HG03135 (cell line): ENCODE measurements around the gene PRR15.
"Not testable (repeated sequence)": the region's sequence is repeated elsewhere in the genome, so short reads cannot be mapped to it uniquely, and the experiment has no call there.

ENCODE experiments used
- ATAC-seq: cut with Tn5 transposase; IDR thresholded peaks from one replicate; pipeline ENCODE4 v1.9.1; 2021; ENCODE audit warnings: mild to moderate bottlenecking, moderate library complexity; ENCODE audit not compliant: unreplicated experiment

PRR15 gene, protein sequence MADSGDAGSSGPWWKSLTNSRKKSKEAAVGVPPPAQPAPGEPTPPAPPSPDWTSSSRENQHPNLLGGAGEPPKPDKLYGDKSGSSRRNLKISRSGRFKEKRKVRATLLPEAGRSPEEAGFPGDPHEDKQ

DNA sequence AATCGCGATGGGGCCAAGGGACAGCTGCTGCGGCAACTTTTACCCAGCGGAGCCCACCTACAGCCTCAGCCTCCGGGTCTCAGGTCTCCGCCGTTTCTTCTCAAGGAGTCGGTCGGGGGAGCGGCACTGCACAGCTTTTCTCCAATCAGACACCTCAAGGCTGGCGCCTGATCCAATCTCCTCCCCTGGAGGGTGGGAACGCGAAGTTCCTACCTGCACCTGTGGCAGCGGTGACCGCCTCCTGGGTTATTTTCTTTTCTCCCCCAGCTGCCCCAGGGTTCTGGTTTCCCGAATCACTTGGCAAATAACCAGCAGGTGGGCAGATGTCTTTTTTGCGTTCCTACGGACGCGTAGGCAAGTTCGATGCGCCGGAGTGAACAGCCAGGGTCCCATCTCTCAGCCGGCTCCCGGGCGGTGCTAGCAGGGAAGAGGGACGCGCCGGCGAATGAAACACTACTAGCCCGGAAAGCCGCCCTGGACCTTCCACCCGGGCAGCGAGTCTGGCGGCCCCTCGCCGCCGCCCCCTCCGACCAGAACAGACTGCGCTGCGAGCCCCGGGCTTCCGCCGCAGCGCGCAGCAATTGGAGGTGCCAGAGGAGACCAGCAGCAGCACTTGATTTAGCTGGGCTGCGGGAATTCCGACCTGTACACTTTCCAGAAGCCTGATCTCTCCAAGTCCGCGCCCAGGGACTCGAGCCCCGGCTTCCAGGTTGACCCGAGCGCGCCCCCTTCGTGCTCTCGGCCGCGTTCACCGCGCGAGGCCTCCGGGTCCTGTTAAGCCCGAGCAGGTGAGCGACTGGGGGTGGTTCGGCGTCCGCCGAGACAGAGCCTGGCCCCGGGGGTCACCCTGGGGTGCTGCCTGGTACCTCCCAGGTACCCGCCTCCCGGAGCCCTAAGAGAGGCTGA, at the start of gene PRR15:
TSS of gene PRR15 (plus strand) at position 246 of the 906 bp plus-strand sequence. CDS start 2,495 bp downstream, outside the sequence.
- ATAC-seq = no peak

DNA sequence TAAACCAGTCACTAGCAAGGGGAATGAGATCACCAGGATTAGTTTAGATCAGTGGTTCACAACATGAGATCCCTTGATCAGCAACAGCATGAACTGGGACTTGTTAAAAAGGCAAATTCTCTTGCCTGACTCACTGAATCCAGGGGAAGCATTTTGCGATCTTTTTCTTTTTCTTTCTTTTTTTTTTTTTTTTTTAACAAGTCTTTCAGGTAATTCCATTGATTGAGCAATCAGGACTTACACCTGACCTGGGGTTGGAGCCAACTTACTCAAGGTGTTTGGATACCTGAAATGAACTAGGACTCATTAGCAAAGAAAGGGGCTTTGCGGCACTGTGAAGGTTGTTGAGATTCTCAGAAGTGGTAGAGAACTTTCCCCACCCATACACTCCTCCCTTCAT, 47.1 kb upstream of the PRR15 start:
- ATAC-seq = no peak

DNA sequence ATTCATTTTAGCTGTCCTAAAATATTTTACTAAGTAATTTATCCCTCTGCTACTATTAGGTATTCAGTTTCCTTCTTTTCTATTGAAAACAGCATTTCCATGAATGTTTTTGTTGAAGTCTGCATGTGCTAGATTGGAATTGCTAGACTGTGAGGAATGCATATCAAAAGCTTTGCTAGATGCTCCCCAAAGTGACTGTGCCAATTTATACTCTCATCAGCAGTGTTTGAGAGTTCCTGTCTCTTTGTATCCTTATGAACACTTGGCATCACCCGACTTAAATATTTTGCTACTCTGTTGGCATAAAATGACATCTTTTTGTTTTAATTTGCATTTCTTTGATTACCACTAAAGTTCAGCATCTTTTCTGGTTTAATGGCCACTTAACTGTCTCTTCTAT, 45.0 kb upstream of the PRR15 start:
- no peak for ATAC-seq

DNA sequence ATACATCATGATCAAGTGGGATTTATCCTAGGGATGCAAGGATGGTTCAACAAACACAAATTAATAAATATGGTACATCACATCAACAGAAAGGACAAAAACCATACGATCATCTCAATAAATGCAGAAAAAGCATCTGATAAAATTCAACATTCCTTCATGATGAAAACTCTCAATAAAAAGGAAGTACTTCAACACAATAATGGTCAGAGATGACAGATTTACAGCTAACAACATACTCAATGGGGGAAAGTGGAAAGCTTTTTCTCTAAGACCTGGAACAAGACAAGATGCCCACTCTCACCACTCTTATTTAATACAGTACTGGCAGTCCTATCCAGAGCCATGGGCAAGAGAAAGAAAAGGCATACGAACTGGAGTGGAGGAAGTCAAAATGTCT, 39.9 kb upstream of the PRR15 start:
- ATAC-seq = no peak

DNA sequence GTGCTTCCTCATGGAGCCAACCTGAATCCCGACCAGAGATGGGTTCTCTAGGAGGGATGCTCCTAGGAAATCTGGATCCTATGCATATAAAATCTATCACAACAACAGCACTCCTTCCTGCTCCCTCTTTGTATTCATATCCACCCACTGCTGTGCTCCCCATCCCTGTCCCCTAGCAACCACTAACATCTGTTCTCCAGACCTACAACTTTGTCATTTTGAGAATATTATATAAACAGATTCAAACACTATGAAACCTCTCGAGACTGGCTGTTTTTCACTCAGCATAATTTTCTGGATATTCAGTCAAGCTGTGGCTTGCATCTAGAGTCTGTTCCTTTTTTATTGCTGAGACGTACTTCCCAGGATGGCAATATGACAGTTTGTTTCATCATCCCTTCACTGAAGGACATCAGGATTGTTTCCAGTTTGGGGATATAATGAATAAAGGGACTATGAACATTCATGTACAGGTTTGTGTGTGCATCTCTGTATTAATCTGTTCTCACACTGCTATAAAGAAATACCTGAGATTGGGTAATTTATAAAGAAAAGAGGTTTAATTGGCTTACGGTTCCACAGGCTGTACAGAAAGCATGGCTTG, 36.0 kb upstream of the PRR15 start:
- ATAC-seq = no peak

DNA sequence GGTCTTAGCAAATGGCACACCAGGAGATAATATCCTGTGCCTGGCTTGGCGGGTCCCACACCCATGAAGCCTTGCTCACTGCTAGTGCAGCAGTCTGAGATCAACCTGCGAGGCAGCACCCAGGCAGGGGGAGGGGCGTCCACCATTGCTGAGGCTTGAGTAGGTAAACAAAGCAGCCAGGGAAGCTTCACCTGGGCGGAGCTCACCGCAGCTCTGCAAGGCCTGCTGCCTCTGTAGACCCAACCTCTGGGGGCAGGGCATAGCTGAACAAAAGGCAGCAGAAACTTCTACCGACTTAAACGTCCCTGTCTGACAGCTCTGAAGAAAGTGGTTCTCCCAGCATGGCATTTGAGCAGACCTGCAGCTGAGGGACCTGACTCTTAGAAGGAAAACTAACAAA, 35.1 kb upstream of the PRR15 start:
- ATAC-seq = not testable (repeated sequence)

DNA sequence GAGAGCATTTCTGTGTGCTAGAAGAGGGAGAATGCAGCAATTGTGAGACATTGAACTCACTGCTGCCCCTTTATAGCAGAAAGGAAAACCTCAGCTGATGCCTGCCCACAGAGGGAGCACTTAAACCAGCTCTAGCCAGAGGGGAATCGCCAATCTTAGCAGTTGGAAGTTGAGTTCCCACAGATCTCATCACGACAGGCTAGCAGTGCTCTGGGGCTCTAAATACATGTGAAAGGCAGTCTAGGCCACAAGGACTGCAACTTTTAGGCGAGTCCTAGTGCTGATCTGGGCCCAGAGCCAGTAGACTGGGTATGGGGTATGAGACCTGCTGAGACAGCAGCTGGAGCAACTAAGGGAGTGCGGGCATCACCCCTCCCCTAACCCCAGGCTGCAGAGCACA, 25.2 kb upstream of the PRR15 start:
- no peak for ATAC-seq

DNA sequence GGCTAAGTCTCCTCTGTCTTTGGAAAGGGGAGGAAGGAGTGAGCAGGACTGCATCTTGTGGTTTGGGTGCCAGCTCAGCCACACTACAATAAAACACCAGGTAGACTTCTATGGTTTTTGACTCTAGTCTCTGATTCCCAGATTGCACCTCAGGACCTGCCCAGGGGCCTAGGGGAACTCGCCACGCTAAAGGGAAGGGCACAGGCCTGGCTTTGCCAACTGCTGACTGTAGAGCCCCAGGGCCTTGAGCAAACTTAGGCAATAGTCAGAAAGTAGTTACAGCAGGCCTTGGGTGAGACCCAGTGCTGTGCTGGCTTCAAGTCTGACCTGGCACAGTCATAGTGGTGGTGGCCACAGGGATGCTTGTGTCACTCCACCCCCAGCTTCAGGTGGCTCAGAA, 24.2 kb upstream of the PRR15 start:
- no peak for ATAC-seq

DNA sequence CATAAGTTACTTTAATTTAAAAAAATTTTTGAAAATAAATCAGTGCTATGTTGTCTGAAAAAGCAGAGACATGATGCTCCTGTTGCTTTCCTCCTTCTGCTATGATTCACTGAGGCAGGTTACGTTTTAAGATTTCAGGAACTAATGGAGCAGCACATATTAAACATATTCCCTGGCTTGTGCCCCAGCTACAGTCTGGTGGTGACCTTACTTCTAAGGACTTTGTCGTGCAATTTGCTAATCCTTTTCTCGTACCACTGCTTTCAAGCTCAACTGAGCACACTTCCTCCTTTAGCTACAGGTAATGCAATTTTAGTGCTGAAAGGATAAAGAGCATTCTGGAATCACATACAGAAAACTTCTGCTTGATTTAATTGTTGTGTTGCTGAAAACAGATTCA, 16.2 kb upstream of the PRR15 start:
- no peak for ATAC-seq

DNA sequence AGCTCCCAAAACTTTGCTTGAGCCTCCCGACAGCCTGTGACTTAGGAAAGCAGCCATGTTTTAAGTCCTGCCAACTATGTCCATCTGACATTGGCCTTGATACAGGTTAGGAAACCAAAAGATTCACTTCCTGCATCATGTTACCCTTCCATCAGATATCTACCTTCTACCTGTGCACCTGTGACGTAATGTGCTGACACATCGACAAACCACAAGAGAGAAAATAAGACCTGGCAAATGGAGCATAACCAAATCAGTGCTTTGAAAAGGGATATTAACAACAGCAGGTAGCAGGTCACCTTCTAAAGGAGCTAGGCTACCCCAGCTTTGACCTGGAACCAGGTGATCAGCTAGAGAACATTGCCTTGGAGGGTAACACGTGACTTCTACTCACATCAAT, 14.8 kb upstream of the PRR15 start:
- no peak for ATAC-seq

DNA sequence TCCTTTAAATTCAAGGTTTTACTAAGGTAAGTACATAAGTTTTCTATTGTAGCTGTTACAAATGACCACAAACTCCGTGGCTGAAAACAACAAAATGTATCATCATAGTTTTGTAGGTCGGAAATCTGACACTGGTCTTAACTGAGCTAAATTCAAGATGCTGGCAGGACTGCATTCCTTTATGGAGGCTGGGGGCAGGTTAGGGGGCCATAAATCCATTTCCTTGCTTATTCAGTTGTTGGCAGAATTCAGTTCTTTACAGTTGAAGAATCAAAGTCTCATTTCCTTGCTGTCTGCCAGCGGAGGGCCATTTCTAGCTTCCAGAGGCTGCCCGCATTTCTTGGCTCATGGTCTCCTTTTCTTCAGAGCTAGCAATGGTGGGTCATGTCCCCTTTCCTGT, 11.2 kb upstream of the PRR15 start:
- ATAC-seq = no peak

DNA sequence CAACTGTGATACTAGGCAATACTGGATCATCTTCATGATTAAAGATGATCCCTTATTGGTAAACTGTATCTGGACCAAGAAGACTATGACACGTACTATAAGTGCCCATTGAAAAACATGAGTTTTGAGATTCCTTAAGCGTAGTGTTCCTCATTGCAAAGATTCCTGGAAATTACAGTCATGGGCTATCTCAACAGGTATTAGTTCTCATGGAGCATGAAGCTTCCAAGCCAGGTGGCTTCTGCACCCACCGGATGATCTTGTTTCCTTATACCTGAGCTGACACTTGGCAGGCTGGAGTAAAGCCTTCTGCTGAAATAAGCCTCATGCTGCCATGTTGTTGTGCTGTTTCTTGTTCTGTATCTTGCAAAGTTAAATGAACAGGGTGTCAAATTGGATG, 8.6 kb upstream of the PRR15 start:
- ATAC-seq = no peak

DNA sequence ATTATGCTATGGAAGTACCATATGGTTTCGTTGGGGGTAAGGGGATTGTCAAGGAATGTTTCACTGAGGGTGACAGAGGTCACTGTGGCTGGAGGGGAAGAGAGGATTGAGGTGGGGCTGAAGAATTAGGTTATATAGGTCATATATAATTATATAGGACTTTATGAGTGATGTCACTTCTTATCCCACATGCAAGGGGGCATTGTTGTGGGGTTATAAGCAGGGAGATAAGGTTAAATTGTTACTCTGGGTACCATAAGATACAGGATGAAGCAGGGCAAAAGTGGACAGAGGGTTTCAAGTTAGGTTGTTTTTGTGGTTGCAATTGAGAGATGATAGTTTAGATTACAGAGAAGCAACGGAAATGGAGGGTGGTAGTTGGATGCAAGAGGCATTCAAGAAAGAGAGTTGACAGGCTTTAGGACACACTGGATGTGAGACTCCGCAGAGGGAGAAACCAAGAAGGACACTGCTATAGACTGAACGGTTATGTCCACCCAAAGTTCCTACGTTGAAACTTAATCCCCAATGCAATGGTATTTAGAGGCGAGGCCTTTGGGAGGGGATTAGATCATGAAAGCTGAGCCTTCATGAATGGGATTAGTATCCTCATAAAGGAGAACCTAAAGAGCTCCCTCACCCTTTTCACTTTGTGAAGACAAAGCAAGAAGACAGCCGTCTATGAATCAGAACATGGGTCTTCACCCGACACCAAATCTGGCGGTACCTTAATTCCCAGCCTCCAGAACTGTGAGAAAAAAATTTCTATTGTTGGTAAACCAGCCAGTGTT, 7.0 kb upstream of the PRR15 start:
- ATAC-seq = no peak

DNA sequence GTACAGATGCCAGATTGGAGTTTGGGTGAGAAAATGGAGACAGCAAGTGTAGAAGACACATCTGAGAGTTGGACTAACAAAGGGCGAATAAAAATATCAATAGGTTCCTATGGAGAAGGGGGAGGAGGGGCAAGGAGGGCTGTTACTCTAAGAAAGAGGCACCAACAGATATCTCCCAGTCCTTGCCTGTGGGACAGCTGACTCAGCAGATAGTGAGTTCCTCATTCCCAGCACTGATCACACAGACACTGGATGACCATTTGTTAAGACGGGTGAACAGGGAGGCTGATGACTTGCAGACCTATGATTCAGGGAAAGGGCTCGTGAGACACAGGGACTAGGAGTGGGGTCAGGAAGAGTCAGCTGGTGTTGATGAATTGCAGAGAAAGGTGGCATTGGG, 5.7 kb upstream of the PRR15 start:
- no peak for ATAC-seq

DNA sequence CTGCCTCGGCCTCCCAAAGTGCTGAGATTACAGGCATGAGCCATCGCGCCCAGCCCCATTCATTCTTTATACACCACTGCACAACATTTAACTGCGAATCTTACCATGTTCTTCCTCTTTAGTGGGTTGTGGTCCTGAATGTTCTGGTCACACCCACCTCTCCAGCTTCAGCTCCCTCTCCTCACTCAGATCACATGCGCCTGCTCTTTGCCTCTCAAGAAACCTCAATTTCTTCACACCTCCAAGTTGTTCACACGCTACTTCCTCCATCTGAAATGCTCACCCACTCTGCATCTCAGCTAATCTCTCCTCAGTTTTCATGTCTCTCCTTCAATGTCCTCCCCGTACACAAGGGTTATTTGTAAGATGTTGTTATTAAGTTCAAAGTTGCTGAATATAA, 2.4 kb upstream of the PRR15 start:
- no peak for ATAC-seq

DNA sequence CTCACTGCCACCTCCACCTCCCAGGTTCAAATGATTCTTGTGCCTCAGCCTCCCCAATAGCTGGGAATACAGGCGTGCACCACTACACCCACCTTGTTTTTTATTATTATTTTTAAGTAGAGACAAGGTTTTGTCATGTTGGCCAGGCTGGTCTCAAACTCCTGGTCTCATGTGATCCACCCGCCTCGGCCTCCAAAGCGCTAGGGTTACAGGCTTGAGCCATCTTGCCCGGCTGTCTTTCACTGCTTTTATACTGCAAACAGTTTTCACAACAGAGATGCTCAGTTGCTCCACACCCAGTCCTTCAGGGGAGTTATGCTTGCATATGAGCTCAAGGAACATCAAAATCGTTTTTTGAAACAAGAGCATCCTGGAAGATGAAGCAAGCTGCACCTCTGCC, 1.3 kb upstream of the PRR15 start:
- no peak for ATAC-seq

DNA sequence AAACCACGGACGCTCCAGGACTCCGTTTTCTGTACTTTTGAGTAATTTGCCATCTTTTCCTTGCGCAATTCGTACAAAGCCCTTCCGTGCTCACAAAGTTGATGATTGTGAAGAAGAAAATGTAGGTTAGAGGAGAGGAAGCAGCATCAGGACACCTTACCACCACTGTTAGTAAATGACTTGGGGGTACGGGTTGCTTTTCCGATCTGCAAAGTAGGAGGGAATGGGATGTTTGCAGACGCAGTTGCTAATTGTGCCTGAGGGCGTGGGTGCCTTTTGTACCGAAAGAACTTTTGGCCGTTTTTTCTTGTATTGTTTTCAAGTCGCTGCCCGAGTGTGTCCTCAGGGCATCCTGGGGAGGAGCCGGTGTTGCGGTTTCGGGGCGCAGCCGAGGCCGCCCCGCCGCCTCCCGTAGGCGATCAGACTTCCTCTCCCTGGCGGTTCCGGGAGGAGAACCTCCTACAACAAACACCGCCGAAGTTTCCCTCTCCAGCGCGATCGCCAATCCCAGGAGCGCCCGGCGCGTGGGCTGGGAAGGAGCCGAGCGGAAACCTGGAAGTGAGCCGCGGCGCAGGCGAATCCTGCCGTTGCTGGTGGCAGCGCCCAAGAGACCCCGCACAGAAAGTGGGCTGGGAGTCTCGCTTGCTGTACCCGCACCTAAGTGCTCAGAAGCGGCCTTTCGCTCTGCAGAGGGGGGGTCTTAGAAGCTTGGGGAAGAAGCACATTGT, 1.0 kb downstream of the PRR15 start:
- ATAC-seq = no peak

DNA sequence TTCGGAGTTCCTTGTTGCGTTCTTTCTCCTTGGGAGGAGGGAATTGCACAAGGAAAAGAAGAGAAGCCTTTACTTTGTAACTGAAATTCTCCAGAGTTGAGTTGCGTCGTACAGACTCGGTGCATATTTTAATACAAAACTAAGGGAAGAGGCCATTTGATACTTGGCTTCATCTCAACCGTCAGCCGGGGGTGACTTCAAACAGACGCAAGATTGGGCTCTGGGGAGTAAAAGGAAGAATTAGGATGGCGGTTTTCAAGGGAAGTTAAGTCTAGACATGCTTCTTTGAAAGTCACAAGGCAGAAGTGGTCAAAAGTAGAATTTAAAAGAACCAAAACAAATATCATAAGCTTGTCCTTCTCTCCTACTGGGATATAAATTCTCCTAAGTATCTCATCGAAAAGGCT, 1.6 kb downstream of the PRR15 start:
- no peak for ATAC-seq

DNA sequence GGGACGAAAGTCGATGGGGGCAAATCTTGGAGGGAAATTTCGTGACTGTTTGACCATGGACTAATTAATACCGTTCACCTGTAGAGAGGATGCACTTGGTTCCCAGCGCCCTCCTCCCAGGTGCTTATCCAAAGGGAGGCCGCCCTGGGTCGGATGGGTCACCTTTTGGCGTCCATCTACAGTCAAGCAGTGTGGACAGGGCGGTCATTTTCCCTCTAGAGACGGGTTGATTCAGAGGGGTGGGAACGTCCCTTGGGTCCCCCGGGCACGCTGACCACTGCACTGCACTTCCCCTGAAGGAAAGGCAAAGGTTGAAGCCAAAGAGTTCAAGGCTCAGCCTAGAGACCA, 2.0 kb downstream of the PRR15 start:
- ATAC-seq = no peak

DNA sequence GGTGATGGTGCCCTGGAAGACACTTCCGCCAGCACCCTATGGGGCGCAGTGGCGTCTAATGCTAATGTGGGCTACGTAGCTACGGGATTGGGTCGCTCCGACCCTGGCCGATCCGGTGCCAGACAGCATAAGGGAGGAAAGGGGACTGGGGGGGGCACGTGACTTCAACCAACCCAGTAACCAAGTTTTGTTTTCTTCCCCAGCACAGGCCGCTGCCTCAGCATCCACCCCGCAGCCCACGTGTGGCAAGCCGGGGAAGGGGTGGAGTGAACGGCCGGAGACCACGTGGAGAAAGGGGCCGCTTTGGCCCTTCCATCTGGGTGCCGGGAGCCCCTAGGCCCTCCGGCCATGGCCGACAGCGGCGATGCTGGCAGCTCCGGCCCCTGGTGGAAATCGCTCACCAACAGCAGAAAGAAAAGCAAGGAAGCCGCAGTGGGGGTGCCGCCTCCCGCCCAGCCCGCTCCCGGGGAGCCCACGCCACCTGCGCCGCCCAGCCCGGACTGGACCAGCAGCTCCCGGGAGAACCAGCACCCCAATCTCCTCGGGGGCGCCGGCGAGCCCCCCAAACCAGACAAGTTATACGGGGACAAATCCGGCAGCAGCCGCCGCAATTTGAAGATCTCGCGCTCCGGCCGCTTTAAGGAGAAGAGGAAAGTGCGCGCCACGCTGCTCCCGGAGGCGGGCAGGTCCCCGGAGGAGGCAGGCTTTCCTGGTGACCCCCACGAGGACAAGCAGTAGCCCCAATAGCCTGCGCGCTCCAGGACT, 2.5 kb downstream of the PRR15 start:
- ATAC-seq = no peak
